A673 (cell line): ENCODE measurements around the gene PCK1. TPM values are rescaled to one million over a fixed set of nuclear protein-coding genes. Genes with fewer than 3 reads are reported as not detected.

ENCODE experiments used
- BruUV-seq: library from RNA; stranded (reverse); fragments of 400-500 nt; replicated peaks from 2 replicates; lab custom pipeline; 2021; lab: Mats Ljungman, UMichigan
- CTCF ChIA-PET: fragments of 300-600 bp; sonication (Branson Sonifier 250); formaldehyde crosslinking; loops from one replicate; lab custom pipeline; 2022; ENCODE audit warnings: antibody characterized with exemption; lab: Charles Lee
- POLR2A ChIA-PET: fragments of 300-600 bp; sonication (Branson Sonifier 250); formaldehyde crosslinking; loops from one replicate; lab custom pipeline; 2022; ENCODE audit warnings: antibody characterized with exemption; ENCODE audit not compliant: low non-redundant PET; lab: Charles Lee
- DNase-seq: peaks from one replicate; pipeline ENCODE4 v3.0.0-alpha.2; 2015; ENCODE audit warnings: low spot score
- H3K27ac ChIP-seq: fragments of 200-600 bp; sonication (generic); 2 replicates; pipeline ENCODE4 v1.5.1; 2016; ENCODE audit warnings: mixed run types, low read depth, mild to moderate bottlenecking, mixed read lengths, antibody characterized with exemption, low read length; ENCODE audit not compliant: poor library complexity, severe bottlenecking
- H3K27me3 ChIP-seq: fragments of 200-600 bp; sonication (generic); replicated peaks from 2 replicates; pipeline ENCODE4 v1.6.1; 2017; ENCODE audit warnings: mixed run types, low read depth, mild to moderate bottlenecking, mixed read lengths, antibody characterized with exemption, low read length; ENCODE audit not compliant: insufficient read depth, poor library complexity
- H3K36me3 ChIP-seq: fragments of 200-600 bp; sonication (generic); 2 replicates; pipeline ENCODE4 v1.6.1; 2016; ENCODE audit warnings: mixed run types, mild to moderate bottlenecking, mixed read lengths, antibody characterized with exemption, low read length; ENCODE audit not compliant: insufficient read depth, poor library complexity, severe bottlenecking
- H3K4me1 ChIP-seq: fragments of 200-600 bp; sonication (generic); 2 replicates; pipeline ENCODE4 v1.6.1; 2017; ENCODE audit warnings: mixed run types, mild to moderate bottlenecking, mixed read lengths, antibody characterized with exemption, low read length; ENCODE audit not compliant: insufficient read depth, poor library complexity, severe bottlenecking
- H3K4me3 ChIP-seq: fragments of 200-600 bp; sonication (generic); 2 replicates; pipeline ENCODE4 v1.5.1; 2016; ENCODE audit warnings: low read depth, mixed run types, mild to moderate bottlenecking, mixed read lengths, low read length; ENCODE audit not compliant: poor library complexity, severe bottlenecking
- H3K9me3 ChIP-seq: fragments of 200-600 bp; sonication (generic); 2 replicates; pipeline ENCODE4 v1.6.1; 2016; ENCODE audit warnings: mixed run types, low read depth, mild to moderate bottlenecking, mixed read lengths, antibody characterized with exemption, low read length; ENCODE audit not compliant: poor library complexity, severe bottlenecking
- EZH2 ChIP-seq: fragments of 200-600 bp; sonication (generic); IDR thresholded peaks from 2 replicates; pipeline ENCODE4 v1.6.1; 2017; ENCODE audit warnings: borderline replicate concordance, low read depth, mild to moderate bottlenecking, mixed read lengths, antibody characterized with exemption, low read length; ENCODE audit not compliant: poor library complexity, severe bottlenecking
- intact Hi-C: fragments of 100-400 bp; cut with micrococcal nuclease; formaldehyde crosslinking; loops from one replicate; pipeline ENCODE4 v1.10.0; 2022; ENCODE audit not compliant: unreplicated experiment
- total RNA-seq: library from RNA; stranded (reverse); gene quantifications from 2 replicates; pipeline ENCODE4 v1.2.3, GENCODE V29; 2021
- TF ChIP-seq, protein P1 (sequence below): fragments of 300-800, 200-600 bp; sonication (generic); conservative IDR thresholded peaks from 2 replicates; pipeline ENCODE4 v1.5.1; 2017; ENCODE audit warnings: low read depth, mild to moderate bottlenecking, antibody characterized with exemption, low read length, moderate library complexity, mixed read lengths

The PCK1 gene
- total RNA-seq, 1 experiment from 2014 or later: not detected

- no peaks in the 10 kb centered on the region for H3K36me3 ChIP-seq
- no peaks in the 10 kb centered on the region for H3K27me3 ChIP-seq
- H3K4me3 ChIP-seq: no peak overlapping the region
- no peaks in the 10 kb centered on the region for H3K9me3 ChIP-seq
- H3K4me1 ChIP-seq: peaks cover 40% of the 10 kb centered on the region
- no peak for DNase-seq
- no peak for TF ChIP-seq EZH2
- TF ChIP-seq, protein P1, sequence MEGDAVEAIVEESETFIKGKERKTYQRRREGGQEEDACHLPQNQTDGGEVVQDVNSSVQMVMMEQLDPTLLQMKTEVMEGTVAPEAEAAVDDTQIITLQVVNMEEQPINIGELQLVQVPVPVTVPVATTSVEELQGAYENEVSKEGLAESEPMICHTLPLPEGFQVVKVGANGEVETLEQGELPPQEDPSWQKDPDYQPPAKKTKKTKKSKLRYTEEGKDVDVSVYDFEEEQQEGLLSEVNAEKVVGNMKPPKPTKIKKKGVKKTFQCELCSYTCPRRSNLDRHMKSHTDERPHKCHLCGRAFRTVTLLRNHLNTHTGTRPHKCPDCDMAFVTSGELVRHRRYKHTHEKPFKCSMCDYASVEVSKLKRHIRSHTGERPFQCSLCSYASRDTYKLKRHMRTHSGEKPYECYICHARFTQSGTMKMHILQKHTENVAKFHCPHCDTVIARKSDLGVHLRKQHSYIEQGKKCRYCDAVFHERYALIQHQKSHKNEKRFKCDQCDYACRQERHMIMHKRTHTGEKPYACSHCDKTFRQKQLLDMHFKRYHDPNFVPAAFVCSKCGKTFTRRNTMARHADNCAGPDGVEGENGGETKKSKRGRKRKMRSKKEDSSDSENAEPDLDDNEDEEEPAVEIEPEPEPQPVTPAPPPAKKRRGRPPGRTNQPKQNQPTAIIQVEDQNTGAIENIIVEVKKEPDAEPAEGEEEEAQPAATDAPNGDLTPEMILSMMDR: no peak
- intact Hi-C loops: no loop called here
- POLR2A ChIA-PET: no interaction called here
- CTCF ChIA-PET: no interaction called here
- BruUV-seq: no TSS peak
- no peak overlapping the region for H3K27ac ChIP-seq
These were observed 19.1 kb downstream of the PCK1 start for GRCh38 chr20:57579898-57580447.

DNA sequence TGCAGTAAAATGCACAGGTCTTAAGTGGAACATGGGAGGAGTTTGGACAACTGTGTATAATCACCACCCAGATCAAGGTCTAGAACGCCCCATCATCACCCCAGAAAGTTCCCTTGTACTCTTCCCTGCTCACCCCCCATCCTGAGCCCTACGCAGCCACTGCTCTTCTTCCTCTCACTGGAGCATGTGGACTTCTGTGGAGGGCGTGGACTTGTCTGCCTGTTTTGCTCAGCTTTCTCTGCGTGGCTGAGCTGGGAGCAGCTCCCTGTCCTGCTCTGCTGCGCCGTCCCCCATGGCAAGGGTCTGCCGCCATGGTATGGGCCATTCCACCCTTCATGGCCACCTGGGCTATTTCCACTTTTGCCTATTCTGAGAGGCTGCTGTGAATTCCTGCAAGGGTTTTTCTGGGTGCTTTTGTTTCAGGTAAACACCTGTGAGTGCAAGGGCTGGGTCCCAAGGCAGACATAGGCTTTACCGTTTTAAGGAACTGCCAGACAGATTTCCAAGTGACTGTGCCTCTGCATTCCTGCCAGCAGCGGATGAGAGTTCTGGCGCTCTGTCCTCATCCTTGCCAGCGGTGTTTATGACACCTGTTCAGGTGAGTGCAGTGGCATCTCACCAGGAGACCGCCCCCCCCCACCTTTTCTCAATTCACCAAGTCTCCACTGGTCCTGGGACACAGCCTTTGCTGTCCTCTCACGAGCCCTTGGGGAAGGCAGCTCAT is 19.7 kb downstream of the PCK1 start:
- POLR2A ChIA-PET: no interaction called here
- Histone ChIP-seq H3K36me3 (no peaks in the 10 kb centered on the region), H3K4me1 (peaks cover 40% of the 10 kb centered on the region), H3K27me3 (no peaks in the 10 kb centered on the region), H3K9me3 (no peaks in the 10 kb centered on the region), H3K27ac (no peak overlapping the region), H3K4me3 (no peak overlapping the region)
- no TSS peak for BruUV-seq
- no peak for DNase-seq
- no peak for TF ChIP-seq EZH2
- TF ChIP-seq, protein P1: no peak
- CTCF ChIA-PET: no interaction called here
- intact Hi-C loops: no loop called here

DNA sequence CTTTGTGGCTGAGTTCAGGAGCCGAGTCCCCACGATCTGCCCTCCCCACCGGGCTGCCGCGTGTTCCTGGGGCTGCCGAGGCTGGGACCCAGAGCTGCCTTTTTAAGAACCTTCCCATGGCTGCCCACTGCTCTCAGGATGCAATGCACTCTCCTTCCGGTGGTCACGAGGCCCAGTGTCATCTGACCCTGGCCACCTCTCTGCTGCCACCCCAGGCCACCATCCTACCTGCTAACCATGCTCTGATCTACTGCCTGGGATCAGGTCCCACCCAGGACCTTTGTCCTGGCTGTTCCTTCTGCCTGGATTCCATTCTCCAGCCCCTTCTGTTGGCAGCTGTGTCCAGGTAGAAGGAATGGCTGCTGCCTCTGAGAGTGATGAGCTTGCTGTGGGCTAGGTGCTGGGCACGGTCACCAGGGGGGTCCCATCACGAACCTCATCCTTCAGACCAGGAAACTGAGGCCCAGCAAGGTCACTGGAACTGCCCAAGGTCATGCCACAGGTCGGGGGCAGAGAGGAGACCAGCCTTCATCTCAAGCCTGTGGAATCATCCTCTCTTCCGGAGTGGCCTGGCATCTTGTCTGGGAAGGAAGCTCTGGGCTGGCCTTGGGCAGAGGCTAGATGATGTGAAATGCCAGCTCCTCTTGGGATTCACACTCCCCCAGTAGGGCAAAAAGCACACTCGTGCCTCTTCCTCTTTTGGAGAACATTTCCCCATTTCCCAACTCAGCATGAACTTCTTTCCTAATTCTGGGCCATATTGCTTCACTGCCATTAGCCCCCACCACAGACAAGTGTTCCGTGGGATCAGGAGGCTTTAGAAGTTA is 20.5 kb downstream of the PCK1 start:
- intact Hi-C loops: no loop called here
- CTCF ChIA-PET: no interaction called here

More for the DNA sequence above, 20.5 kb downstream of the PCK1 start:
- BruUV-seq: no TSS peak
- POLR2A ChIA-PET: no interaction called here
- Histone ChIP-seq H3K4me1 (peaks cover 40% of the 10 kb centered on the region), H3K9me3 (no peaks in the 10 kb centered on the region), H3K36me3 (no peaks in the 10 kb centered on the region), H3K27me3 (no peaks in the 10 kb centered on the region), H3K4me3 (no peak overlapping the region), H3K27ac (peak overlapping the region; percentile 78)
- no peak for DNase-seq
- TF ChIP-seq, protein P1: no peak
- TF ChIP-seq EZH2: no peak
